Fibroblast of peridontal ligament (primary cell): Measurements from ENCODE around the gene PEPD.
A peak's percentile ranks its signal among the peaks of the same experiment; 100 is the strongest.

Experiments used
- DNase-seq: peaks from one replicate; pipeline ENCODE4 v3.0.0-alpha.2; 2010; ENCODE audit errors: extremely low read depth

PEPD gene

GRCh38 chr19:33383720-33384292 is 137.8 kb downstream of the PEPD start:
- no peak for DNase-seq

DNA sequence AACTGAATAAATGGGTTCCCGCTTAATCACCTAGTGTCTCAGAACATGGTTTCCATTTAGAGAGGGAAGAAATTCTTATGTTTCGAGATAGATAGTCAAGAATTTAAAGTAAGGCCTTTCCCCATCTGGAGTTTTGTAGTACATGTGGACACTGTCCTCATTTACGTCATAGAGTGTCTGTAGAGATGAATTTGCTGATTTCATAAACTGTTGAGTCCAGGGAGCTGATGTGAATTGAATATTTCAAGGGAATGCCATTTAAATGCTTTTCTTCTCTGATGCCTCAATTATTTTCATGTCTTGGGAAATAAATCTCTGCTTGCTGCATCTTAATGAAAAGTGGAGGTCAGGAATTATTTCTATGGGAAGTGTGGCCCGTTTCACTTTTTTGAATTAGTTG is 138.6 kb downstream of the PEPD start:
- DNase-seq, result no peak

GRCh38 chr19:33382006-33382405 is 139.6 kb downstream of the PEPD start:
- DNase-seq, result no peak

DNA sequence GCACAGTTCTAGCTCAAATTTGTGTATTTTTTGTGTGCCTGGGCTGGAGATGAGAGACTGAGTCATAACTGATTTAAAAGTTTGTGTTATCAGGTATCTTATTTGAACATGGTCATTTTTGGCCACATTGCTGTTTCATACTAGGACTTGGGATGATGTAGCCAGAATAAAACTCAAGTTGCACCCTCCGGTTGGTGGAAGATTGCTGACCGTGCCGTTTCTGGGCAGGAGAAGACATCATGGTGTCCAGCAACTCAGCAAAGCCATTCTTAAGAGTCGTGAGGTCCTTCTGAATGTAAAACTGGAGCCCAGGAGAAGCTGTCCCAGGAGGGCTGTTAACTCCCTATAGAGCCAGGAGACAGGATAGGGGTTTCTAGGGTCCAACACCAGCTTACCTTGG is 140.5 kb downstream of the PEPD start:
- no peak for DNase-seq

- no peak for DNase-seq
Measured at GRCh38 chr19:33379151-33379829, 142.3 kb downstream of the PEPD start.

GRCh38 chr19:33377586-33378475 is 143.8 kb downstream of the PEPD start:
- no peak for DNase-seq

DNA sequence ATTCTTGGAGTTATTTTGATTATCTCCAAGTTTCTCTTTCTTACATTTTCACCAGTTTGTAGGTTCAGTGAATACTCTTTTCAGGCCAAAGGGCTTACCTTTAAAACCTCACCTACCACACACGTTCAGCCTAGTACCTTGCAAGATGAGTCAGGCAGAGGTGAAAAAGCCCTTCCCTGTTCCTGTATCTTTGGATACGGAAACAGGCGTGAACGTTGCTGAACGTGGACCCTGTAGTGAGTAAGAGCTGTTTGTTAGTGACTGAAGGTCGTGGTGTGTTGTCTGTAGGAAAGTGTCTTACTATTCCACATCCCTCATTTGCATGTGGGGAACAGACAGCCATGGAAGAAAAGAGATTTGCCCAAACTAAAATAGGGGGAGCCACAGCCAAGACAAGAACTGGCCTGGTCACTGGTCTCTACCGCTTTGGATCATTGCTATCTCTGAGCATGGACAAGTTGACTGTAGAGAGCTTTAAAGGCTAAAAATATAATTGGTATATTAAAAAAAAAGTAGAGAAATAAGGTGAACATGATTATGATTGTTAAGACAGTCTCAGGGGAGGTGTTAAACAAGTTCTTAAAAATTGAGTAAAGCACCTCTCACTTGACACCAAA is 144.5 kb downstream of the PEPD start:
- DNase-seq, result no peak

GRCh38 chr19:33376423-33376822 is 145.2 kb downstream of the PEPD start:
- DNase-seq, result peak; percentile 72

DNA sequence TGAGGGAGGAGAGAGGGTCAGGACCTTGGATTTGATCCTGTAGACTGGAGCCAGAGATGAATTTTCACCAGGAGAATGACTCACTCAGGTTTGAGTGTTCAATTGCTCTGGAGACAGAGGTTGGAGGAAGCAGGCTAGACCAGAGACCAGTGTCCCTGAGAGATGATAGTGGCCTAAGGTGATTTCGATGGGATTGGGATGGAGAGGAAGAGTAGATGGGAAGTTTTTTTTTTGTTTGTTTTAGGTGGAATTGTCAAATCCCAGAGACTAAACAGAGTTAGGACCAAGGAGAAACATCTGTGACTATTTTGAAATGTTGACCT is 145.8 kb downstream of the PEPD start:
- DNase-seq, result no peak

DNA sequence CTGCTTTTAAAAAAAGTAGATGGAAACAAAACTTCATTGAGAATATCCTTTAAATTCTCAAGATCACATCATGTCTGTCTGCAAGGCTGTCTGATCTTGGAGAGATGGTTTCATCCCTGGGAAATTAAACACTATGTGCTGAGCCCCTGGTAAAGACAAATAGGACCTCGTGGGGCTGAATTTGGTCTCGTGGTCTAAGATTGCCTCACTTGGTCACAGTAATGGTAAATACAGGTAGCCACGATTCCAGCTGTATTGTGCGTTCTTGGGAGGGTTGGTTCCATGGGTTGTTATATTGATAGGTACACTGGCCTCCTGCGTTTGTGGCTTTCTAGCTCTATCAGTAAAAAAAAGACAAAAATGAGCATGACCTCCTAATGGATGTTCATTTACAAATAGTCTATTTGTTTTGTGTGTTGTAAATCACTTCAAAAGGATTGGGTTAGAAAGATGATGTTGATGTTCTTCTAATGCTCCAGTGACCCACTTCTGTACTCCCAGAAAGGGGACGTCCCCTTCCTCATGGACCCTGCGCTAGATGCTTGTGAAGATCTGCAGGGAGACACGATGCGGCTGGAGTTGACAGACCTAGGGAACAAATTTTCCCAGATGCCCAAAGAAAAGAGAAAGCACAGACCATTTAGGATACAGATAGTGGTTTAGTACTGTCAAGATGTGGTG is 146.3 kb downstream of the PEPD start:
- DNase-seq, result no peak

DNA sequence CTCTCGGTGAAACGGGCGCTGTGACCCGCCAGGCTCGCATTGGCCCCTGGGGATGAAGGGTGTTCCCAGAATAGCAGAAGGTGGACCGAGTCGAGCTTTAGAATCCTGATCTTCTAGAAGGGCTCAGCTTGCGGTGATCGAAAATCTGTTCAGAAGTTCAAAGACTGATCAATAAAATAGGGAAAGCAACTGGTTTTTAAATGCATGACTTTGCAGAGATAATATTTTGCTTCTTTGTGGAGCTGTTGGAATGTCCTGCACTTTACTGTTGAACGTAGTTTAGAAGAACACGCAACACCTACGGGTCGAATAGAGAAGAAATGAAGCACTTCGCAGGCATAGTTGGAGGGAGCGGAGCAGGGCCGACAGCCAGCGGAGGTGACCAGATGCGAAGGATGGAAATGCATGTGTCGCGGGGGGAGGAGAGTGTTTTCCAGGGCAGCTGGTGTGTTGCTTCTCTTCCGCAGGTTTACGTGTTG is 147.3 kb downstream of the PEPD start:
- peak; percentile 45 for DNase-seq

- DNase-seq, result peak; percentile 85
Measured at GRCh38 chr19:33373453-33374235, 147.9 kb downstream of the PEPD start, which contains the start of gene CEBPG. Gene CEBPG (plus strand): TSS chr19:33373709. CDS start chr19:33379240, 5,531 bp downstream.

DNA sequence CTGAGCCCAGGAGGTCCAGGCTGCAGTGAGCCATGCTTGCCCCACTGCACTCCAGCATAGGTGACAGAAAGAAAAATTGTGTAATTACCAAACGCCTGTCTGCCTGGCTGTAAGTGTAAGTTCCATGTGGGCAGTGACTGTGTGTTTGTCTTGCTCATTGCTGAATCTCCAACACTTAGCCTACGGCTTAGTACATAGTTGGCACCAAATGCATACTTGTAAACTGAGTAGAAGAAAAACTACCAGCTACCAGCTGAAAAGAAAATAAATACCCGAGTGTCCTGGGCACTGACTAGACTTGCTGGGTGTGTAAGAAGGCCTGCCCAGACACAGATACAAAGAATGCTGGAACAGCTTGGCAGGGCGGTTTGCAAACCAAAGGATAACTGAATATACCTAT is 150.8 kb downstream of the PEPD start:
- DNase-seq, result no peak

- peak; percentile 23 for DNase-seq
Measured at GRCh38 chr19:33368074-33368864, 153.3 kb downstream of the PEPD start.

GRCh38 chr19:33366897-33367296 is 154.7 kb downstream of the PEPD start:
- no peak for DNase-seq

DNA sequence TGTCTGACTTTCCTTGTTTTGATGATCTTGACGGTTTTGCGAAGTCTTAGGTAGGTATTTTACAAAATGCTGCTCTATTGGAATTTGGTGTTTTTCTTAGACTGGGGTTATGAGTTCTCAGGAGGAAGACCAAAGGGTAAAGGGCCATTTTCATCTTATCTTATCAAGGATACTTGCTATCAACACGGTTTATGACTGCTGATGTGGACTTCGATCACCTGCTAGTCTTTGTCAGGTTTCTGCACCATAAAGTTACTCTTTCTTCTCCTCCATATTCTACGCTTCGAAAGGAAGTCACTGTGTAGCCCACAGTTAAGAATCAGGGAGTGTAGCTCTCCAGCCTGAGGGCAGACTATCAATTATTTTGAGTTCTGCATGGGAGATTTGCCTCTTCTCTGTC is 155.5 kb downstream of the PEPD start:
- no peak for DNase-seq

- DNase-seq, result no peak
Measured at GRCh38 chr19:33365691-33366090, 155.9 kb downstream of the PEPD start.

- no peak for DNase-seq
Measured at GRCh38 chr19:33363476-33363875, 158.1 kb downstream of the PEPD start.

DNA sequence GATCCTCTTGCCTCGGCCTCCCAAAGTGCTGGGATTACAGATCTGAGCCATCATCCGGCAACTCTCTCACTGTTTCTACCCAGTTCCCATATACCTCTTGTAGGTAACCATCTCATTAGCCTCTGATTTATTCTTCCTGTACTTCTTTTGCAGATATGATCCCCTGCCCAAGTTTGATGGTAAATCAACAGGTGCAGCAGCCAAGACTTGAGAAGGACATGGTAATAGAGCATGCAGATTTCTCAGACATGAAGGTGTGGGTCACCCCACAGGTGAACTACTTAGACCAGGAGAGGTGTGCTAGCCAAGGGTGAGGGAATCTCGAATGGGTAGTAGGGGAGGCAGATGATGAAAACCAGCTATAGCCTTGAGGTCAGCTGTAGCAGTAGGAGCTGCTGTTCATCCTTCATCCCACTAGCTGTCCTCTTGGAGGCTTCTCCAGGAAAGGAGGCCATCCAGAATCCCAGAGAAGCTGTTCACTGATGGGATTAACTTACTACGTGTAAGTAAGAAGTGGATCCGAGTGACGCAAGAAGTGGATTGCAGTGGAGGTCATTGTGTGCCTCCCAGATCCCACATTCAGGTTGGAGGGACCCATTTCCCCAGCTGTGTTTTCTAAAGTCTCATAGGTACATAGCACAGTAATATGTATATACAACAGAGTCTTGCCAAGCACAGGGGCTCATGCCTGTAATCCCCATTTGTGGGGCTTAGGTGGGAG is 158.9 kb downstream of the PEPD start:
- DNase-seq, result no peak
